Measurements from ENCODE around the gene HIBADH. TPM values are rescaled to one million over a fixed set of nuclear protein-coding genes. Genes with fewer than 3 reads are reported as not detected.

The HIBADH gene
- polyA plus RNA-seq, 2 of the 4 experiments (the other 2 are of a cell fraction): 49.5 to 118 TPM

DNA sequence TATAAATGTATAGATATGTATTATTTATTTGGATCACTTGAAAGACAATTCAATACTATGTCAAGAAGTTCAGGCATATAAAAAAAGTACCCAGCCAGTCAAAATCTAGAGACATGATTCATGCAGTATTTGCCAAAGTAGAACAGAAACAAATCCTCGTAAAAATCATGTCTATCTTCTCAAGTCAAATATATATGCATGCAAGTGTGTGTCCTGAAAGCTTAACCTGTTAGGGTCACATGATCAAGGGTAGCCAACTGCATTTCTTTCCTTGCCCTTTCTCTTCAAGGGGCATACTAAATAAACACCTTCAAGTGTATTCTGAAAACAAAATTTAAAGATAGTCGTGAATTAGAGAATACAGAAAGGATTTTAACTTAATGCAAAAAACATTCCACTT is 107.0 kb downstream of the HIBADH start:
- Histone ChIP-seq H3K4me3 (no peak overlapping the region), H3K27ac (no peak overlapping the region), H3K4me2 (no peak overlapping the region), H3K9me3 (no peaks in the 10 kb centered on the region), H3K4me1 (no peaks in the 10 kb centered on the region)
- 80% methylated on average over 2 of the region's 2 CpGs for WGBS (ENCODE audit: missing lambda C conversion rate)
- CTCF ChIA-PET: no interaction called here
- FAIRE-seq (no peak), ATAC-seq (no peak), DNase-seq (ENCODE audit: low read depth in 1 of 2, low spot score in 1 of 2) (no peak)
- no peak for TF ChIP-seq POLR2AphosphoS2 (conservative IDR thresholded peaks at IDR 0.05; ENCODE audit: low read length)
- TF ChIP-seq, protein P1, sequence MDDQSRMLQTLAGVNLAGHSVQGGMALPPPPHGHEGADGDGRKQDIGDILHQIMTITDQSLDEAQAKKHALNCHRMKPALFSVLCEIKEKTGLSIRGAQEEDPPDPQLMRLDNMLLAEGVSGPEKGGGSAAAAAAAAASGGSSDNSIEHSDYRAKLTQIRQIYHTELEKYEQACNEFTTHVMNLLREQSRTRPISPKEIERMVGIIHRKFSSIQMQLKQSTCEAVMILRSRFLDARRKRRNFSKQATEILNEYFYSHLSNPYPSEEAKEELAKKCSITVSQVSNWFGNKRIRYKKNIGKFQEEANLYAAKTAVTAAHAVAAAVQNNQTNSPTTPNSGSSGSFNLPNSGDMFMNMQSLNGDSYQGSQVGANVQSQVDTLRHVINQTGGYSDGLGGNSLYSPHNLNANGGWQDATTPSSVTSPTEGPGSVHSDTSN (IDR thresholded peaks at IDR 0.05): no peak
- TF ChIP-seq ZSCAN20 (CRISPR knock-in tag; IDR thresholded peaks at IDR 0.05): no peak
- TF ChIP-seq, protein P2, sequence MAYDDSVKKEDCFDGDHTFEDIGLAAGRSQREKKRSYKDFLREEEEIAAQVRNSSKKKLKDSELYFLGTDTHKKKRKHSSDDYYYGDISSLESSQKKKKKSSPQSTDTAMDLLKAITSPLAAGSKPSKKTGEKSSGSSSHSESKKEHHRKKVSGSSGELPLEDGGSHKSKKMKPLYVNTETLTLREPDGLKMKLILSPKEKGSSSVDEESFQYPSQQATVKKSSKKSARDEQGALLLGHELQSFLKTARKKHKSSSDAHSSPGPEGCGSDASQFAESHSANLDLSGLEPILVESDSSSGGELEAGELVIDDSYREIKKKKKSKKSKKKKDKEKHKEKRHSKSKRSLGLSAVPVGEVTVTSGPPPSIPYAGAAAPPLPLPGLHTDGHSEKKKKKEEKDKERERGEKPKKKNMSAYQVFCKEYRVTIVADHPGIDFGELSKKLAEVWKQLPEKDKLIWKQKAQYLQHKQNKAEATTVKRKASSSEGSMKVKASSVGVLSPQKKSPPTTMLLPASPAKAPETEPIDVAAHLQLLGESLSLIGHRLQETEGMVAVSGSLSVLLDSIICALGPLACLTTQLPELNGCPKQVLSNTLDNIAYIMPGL (CRISPR knock-in tag; IDR thresholded peaks at IDR 0.05; ENCODE audit: borderline replicate concordance): no peak
- no peak for TF ChIP-seq HEYL (CRISPR knock-in tag; IDR thresholded peaks at IDR 0.05)
- no peak for TF ChIP-seq EP300 (IDR thresholded peaks at IDR 0.05)
- POLR2A ChIA-PET: interaction anchor here (0.6 kb wide), 1 partner anchor 50 kb away, joined by 3 read pairs; no protein-coding TSS in a partner anchor

DNA sequence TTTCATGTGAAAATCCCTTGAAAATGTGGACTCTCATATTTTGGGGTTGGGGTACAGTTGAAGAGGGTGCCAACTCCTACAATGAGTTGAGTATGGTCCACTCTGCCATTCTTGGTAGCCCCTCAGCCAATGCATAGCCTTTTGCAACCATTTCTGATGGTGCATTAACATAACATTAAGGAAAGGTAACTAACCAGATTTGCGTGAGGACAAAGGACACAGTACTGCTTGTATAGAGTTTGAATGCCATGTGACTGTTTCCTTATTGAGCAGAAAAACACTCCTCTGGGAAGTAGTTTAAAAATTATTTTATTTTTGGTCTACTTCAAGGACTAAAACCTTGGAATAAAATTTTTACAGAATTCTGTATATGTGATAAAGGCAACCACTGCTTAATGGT is 107.9 kb downstream of the HIBADH start:
- 85% methylated on average over 1 of the region's 1 CpG for WGBS (ENCODE audit: missing lambda C conversion rate)
- DNase-seq (ENCODE audit: low read depth in 1 of 2, low spot score in 1 of 2) (no peak), FAIRE-seq (no peak), ATAC-seq (no peak)
- CTCF ChIA-PET: no interaction called here
- H3K4me2 ChIP-seq: no peak overlapping the region
- no peak overlapping the region for H3K4me3 ChIP-seq
- 0 out of 3 replicates have a peak, but pooled peaks cover 1% of the 10 kb centered on the region for H3K4me1 ChIP-seq
- TF ChIP-seq EP300 (IDR thresholded peaks at IDR 0.05) (no peak), NR3C1 (IDR thresholded peaks at IDR 0.05) (no peak), ZFP36 (IDR thresholded peaks at IDR 0.05; ENCODE audit: borderline replicate concordance, partially characterized antibody) (no peak), RFX5 (IDR thresholded peaks at IDR 0.05) (no peak), JUNB (IDR thresholded peaks at IDR 0.05) (no peak), EHF (CRISPR knock-in tag; IDR thresholded peaks at IDR 0.05) (no peak), BHLHE40 (IDR thresholded peaks at IDR 0.05; ENCODE audit: low read depth, low read length) (no peak), NPAS2 (CRISPR knock-in tag; IDR thresholded peaks at IDR 0.05; ENCODE audit: borderline replicate concordance) (no peak)
- TF ChIP-seq, protein P3, sequence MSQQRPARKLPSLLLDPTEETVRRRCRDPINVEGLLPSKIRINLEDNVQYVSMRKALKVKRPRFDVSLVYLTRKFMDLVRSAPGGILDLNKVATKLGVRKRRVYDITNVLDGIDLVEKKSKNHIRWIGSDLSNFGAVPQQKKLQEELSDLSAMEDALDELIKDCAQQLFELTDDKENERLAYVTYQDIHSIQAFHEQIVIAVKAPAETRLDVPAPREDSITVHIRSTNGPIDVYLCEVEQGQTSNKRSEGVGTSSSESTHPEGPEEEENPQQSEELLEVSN (IDR thresholded peaks at IDR 0.05; ENCODE audit: borderline replicate concordance, low read depth): no peak
- H3K27ac ChIP-seq: no peak overlapping the region
- H3K9me3 ChIP-seq: no peaks in the 10 kb centered on the region
- POLR2A ChIA-PET: no interaction called here

DNA sequence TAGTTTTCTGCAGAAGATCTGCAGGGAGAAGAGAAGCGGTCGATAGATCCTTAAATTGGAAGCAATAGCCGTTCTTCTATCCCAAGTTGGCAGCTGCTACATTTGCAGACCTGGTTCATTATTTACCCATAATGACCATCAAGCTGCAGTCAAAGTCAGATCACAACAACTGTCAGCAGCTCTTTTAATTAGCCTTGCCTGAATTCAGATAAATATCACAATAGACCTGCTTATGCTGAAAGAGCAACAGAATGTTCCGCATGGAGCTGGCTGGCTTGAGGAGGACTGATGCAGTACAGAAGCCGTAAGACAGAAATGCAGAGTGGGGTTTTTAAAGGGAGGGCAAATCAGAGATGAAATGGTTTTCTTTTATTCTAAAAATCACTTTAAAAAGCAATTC is 109.4 kb downstream of the HIBADH start:
- no peak overlapping the region for H3K4me2 ChIP-seq
- 93% methylated on average over 5 of the region's 5 CpGs for WGBS (ENCODE audit: missing lambda C conversion rate)
- ChIA-PET CTCF (interaction anchor here (1.1 to 1.2 kb wide), 3 partner anchors 367 to 540 kb away, joined by 3 to 4 read pairs (median 3); no protein-coding TSS in a partner anchor), POLR2A (no interaction called here)
- H3K4me3 ChIP-seq: no peak overlapping the region
- peaks cover 16% of the 10 kb centered on the region; the same call in 2 of the 3 replicates for H3K4me1 ChIP-seq
- H3K27ac ChIP-seq: no peak overlapping the region
- no peak for DNase-seq (ENCODE audit: low read depth in 1 of 2, low spot score in 1 of 2)
- no peaks in the 10 kb centered on the region for H3K9me3 ChIP-seq
- TF ChIP-seq POLR2A (IDR thresholded peaks at IDR 0.05; ENCODE audit: low read length): no peak
- no peak for TF ChIP-seq KDM5A (IDR thresholded peaks at IDR 0.05)
- TF ChIP-seq, protein P4, sequence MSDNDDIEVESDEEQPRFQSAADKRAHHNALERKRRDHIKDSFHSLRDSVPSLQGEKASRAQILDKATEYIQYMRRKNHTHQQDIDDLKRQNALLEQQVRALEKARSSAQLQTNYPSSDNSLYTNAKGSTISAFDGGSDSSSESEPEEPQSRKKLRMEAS (IDR thresholded peaks at IDR 0.05): no peak
- TF ChIP-seq CHD2 (IDR thresholded peaks at IDR 0.05; ENCODE audit: low read length, partially characterized antibody): no peak
- TF ChIP-seq HOXA7 (CRISPR knock-in tag; IDR thresholded peaks at IDR 0.05): no peak
- no peak for TF ChIP-seq RAD21 (conservative IDR thresholded peaks at IDR 0.05 in 1 of 2, IDR thresholded peaks at IDR 0.05 in 1 of 2)
- TF ChIP-seq, protein P3 (IDR thresholded peaks at IDR 0.05; ENCODE audit: borderline replicate concordance, low read depth): no peak
- TF ChIP-seq, protein P5, sequence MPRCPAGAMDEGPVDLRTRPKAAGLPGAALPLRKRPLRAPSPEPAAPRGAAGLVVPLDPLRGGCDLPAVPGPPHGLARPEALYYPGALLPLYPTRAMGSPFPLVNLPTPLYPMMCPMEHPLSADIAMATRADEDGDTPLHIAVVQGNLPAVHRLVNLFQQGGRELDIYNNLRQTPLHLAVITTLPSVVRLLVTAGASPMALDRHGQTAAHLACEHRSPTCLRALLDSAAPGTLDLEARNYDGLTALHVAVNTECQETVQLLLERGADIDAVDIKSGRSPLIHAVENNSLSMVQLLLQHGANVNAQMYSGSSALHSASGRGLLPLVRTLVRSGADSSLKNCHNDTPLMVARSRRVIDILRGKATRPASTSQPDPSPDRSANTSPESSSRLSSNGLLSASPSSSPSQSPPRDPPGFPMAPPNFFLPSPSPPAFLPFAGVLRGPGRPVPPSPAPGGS (IDR thresholded peaks at IDR 0.05): no peak
- TF ChIP-seq RCOR1 (IDR thresholded peaks at IDR 0.05; ENCODE audit: low read depth, low read length): no peak
- TF ChIP-seq, protein P6, sequence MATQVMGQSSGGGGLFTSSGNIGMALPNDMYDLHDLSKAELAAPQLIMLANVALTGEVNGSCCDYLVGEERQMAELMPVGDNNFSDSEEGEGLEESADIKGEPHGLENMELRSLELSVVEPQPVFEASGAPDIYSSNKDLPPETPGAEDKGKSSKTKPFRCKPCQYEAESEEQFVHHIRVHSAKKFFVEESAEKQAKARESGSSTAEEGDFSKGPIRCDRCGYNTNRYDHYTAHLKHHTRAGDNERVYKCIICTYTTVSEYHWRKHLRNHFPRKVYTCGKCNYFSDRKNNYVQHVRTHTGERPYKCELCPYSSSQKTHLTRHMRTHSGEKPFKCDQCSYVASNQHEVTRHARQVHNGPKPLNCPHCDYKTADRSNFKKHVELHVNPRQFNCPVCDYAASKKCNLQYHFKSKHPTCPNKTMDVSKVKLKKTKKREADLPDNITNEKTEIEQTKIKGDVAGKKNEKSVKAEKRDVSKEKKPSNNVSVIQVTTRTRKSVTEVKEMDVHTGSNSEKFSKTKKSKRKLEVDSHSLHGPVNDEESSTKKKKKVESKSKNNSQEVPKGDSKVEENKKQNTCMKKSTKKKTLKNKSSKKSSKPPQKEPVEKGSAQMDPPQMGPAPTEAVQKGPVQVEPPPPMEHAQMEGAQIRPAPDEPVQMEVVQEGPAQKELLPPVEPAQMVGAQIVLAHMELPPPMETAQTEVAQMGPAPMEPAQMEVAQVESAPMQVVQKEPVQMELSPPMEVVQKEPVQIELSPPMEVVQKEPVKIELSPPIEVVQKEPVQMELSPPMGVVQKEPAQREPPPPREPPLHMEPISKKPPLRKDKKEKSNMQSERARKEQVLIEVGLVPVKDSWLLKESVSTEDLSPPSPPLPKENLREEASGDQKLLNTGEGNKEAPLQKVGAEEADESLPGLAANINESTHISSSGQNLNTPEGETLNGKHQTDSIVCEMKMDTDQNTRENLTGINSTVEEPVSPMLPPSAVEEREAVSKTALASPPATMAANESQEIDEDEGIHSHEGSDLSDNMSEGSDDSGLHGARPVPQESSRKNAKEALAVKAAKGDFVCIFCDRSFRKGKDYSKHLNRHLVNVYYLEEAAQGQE (IDR thresholded peaks at IDR 0.05): no peak
- no peak for TF ChIP-seq HOXB5 (CRISPR knock-in tag; IDR thresholded peaks at IDR 0.05)
- TF ChIP-seq, protein P7, sequence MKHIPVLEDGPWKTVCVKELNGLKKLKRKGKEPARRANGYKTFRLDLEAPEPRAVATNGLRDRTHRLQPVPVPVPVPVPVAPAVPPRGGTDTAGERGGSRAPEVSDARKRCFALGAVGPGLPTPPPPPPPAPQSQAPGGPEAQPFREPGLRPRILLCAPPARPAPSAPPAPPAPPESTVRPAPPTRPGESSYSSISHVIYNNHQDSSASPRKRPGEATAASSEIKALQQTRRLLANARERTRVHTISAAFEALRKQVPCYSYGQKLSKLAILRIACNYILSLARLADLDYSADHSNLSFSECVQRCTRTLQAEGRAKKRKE (CRISPR knock-in tag; IDR thresholded peaks at IDR 0.05; ENCODE audit: low read depth): no peak
- no peak for ATAC-seq
- no peak for FAIRE-seq

All from A549 (cell line).